Adrenal gland (tissue), 5 donors: ENCODE results near the gene CIBAR2.

Experiments
- CTCF ChIP-seq, 6 experiments: fragments of 450-650 bp in 4 of 6; fragments of 200-600 bp in 2 of 6; sonication (generic) in 1 of 6; IDR thresholded peaks; 1 replicate in 5 of 6; 2 replicates in 1 of 6; pipeline versions ENCODE4 v1.5.1 to v1.8.0; 2016 to 2021; ENCODE audit warnings: antibody characterized with exemption in 6 of 6, mild to moderate bottlenecking in 2 of 6, moderate library complexity in 1 of 6
- POLR2A ChIP-seq, 2 donors: fragments of 450-650 bp; IDR thresholded peaks; one replicate each; pipeline ENCODE4 v1.6.1; 2017; ENCODE audit warnings: antibody characterized with exemption in 2 of 2, mild to moderate bottlenecking in 2 of 2, moderate library complexity in 1 of 2
- donor health status: DM: no; HTN: no; CAD: no.

- no peak for TF ChIP-seq POLR2A (IDR thresholded peaks at IDR 0.05)
- TF ChIP-seq CTCF (IDR thresholded peaks at IDR 0.05): no peak
Measured at GRCh38 chr16:85120006-85120340, 7.7 kb upstream of the CIBAR2 start.
